ENCODE data around the gene SCGN.

DNA sequence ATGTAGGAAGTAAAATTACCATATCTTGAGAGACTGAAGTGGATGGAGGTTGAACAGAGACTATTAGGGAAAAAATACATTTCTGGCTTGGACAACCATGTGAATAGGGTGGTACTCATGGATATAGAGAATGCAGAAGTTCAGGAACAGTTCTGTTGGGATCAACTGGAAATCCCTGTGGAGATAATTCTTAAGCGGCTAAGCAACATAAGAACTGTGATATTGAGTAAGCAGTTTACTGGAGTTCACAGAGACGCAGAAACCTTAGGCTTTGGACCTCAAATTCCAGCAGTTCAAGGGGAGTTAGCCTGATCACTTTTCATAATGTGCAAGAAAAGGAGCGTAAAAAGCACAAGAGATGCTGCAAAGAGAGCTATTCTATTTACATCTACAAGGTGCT is 78.9 kb downstream of the SCGN start:
- TF ChIP-seq POLR2AphosphoS5 (IDR thresholded peaks at IDR 0.05; ENCODE audit: low read depth, low read length) = no peak
- no peak for TF ChIP-seq TAF1 (IDR thresholded peaks at IDR 0.05; ENCODE audit: borderline replicate concordance, insufficient read depth, low read length)
- TF ChIP-seq, protein P1, sequence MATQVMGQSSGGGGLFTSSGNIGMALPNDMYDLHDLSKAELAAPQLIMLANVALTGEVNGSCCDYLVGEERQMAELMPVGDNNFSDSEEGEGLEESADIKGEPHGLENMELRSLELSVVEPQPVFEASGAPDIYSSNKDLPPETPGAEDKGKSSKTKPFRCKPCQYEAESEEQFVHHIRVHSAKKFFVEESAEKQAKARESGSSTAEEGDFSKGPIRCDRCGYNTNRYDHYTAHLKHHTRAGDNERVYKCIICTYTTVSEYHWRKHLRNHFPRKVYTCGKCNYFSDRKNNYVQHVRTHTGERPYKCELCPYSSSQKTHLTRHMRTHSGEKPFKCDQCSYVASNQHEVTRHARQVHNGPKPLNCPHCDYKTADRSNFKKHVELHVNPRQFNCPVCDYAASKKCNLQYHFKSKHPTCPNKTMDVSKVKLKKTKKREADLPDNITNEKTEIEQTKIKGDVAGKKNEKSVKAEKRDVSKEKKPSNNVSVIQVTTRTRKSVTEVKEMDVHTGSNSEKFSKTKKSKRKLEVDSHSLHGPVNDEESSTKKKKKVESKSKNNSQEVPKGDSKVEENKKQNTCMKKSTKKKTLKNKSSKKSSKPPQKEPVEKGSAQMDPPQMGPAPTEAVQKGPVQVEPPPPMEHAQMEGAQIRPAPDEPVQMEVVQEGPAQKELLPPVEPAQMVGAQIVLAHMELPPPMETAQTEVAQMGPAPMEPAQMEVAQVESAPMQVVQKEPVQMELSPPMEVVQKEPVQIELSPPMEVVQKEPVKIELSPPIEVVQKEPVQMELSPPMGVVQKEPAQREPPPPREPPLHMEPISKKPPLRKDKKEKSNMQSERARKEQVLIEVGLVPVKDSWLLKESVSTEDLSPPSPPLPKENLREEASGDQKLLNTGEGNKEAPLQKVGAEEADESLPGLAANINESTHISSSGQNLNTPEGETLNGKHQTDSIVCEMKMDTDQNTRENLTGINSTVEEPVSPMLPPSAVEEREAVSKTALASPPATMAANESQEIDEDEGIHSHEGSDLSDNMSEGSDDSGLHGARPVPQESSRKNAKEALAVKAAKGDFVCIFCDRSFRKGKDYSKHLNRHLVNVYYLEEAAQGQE (IDR thresholded peaks at IDR 0.05; ENCODE audit: insufficient read depth in 1 of 2, low read depth in 2 of 2, low read length in 2 of 2) = no peak
- no peak for TF ChIP-seq SIN3A (IDR thresholded peaks at IDR 0.05; ENCODE audit: borderline replicate concordance, insufficient read depth, low read length)
- TF ChIP-seq FOXP2 (optimal IDR thresholded peaks at IDR 0.05; ENCODE audit: borderline replicate concordance, extremely low read depth, extremely low read length, insufficient read depth) = no peak

All from PFSK-1 (cell line).